ENCODE results near the gene GRID1.

Gene GRID1

GRCh38 chr10:86159797-86160196, 206.8 kb downstream of the GRID1 start:
- H3K4me1 Mint-ChIP-seq = no peaks in the 10 kb centered on the region
- ATAC-seq (no peak), DNase-seq (no peak)
- no peaks in the 10 kb centered on the region for H3K9me3 Mint-ChIP-seq
- peak overlapping the region in 1 of 2 donors; percentile 10 for H3K27ac Mint-ChIP-seq
- H3K4me3 Mint-ChIP-seq = no peak overlapping the region
- H3K27me3 Mint-ChIP-seq = peaks cover 8% of the 10 kb centered on the region

GRCh38 chr10:86155054-86155921, 211.3 kb downstream of the GRID1 start:
- H3K4me3 Mint-ChIP-seq = no peak overlapping the region
- H3K27me3 Mint-ChIP-seq = peaks cover 8% of the 10 kb centered on the region
- ATAC-seq (no peak), DNase-seq (no peak)
- peak overlapping the region in 1 of 2 donors; percentile 30 for H3K27ac Mint-ChIP-seq
- H3K4me1 Mint-ChIP-seq = no peaks in the 10 kb centered on the region
- no peaks in the 10 kb centered on the region for H3K9me3 Mint-ChIP-seq

GRCh38 chr10:86153751-86154150, 212.8 kb downstream of the GRID1 start:
- peaks cover 8% of the 10 kb centered on the region for H3K27me3 Mint-ChIP-seq
- no peaks in the 10 kb centered on the region for H3K4me1 Mint-ChIP-seq
- ATAC-seq (no peak), DNase-seq (no peak)
- no peak overlapping the region for H3K4me3 Mint-ChIP-seq
- H3K9me3 Mint-ChIP-seq = no peaks in the 10 kb centered on the region
- no peak overlapping the region for H3K27ac Mint-ChIP-seq

GRCh38 chr10:86152911-86153310, 213.7 kb downstream of the GRID1 start:
- no peak for ATAC-seq
- Mint-ChIP-seq H3K27ac (no peak overlapping the region), H3K27me3 (peaks cover 8% of the 10 kb centered on the region), H3K4me3 (no peak overlapping the region), H3K9me3 (no peaks in the 10 kb centered on the region), H3K4me1 (no peaks in the 10 kb centered on the region)
- DNase-seq = no peak

- no peaks in the 10 kb centered on the region for H3K4me1 Mint-ChIP-seq
- no peak overlapping the region for H3K27ac Mint-ChIP-seq
- peaks cover 8% of the 10 kb centered on the region for H3K27me3 Mint-ChIP-seq
- ATAC-seq = no peak
- no peak overlapping the region for H3K4me3 Mint-ChIP-seq
- no peak for DNase-seq
- no peaks in the 10 kb centered on the region for H3K9me3 Mint-ChIP-seq
Measured at GRCh38 chr10:86152354-86152753, 214.2 kb downstream of the GRID1 start.

- Mint-ChIP-seq H3K4me3 (no peak overlapping the region), H3K27me3 (peaks cover 13% of the 10 kb centered on the region), H3K9me3 (no peaks in the 10 kb centered on the region), H3K27ac (no peak overlapping the region), H3K4me1 (no peaks in the 10 kb centered on the region)
- no peak for DNase-seq
- peak; percentile 21 for ATAC-seq
Measured at GRCh38 chr10:86151613-86152012, 215.0 kb downstream of the GRID1 start.

GRCh38 chr10:86149257-86149656, 217.3 kb downstream of the GRID1 start:
- no peak for DNase-seq
- H3K9me3 Mint-ChIP-seq = no peaks in the 10 kb centered on the region
- peaks cover 7% of the 10 kb centered on the region for H3K27me3 Mint-ChIP-seq
- H3K4me1 Mint-ChIP-seq = no peaks in the 10 kb centered on the region
- no peak for ATAC-seq
- no peak overlapping the region for H3K27ac Mint-ChIP-seq
- H3K4me3 Mint-ChIP-seq = no peak overlapping the region

GRCh38 chr10:86148117-86148516, 218.5 kb downstream of the GRID1 start:
- peaks cover 7% of the 10 kb centered on the region for H3K27me3 Mint-ChIP-seq
- H3K4me3 Mint-ChIP-seq = no peak overlapping the region
- H3K4me1 Mint-ChIP-seq = no peaks in the 10 kb centered on the region
- DNase-seq (no peak), ATAC-seq (no peak)
- no peak overlapping the region for H3K27ac Mint-ChIP-seq
- H3K9me3 Mint-ChIP-seq = no peaks in the 10 kb centered on the region

GRCh38 chr10:86144301-86144700, 222.3 kb downstream of the GRID1 start:
- H3K4me1 Mint-ChIP-seq = no peaks in the 10 kb centered on the region
- no peak for ATAC-seq

GRCh38 chr10:86141896-86142295, 224.7 kb downstream of the GRID1 start:
- no peaks in the 10 kb centered on the region for H3K9me3 Mint-ChIP-seq
- ATAC-seq = no peak
- no peaks in the 10 kb centered on the region for H3K4me1 Mint-ChIP-seq
- no peak for DNase-seq
- no peak overlapping the region for H3K27ac Mint-ChIP-seq
- no peak overlapping the region for H3K4me3 Mint-ChIP-seq
- H3K27me3 Mint-ChIP-seq = peaks cover 5% of the 10 kb centered on the region

More at GRCh38 chr10:86144301-86144700, 222.3 kb downstream of the GRID1 start:
- H3K27ac Mint-ChIP-seq = no peak overlapping the region
- DNase-seq = no peak
- no peak overlapping the region for H3K4me3 Mint-ChIP-seq
- H3K9me3 Mint-ChIP-seq = no peaks in the 10 kb centered on the region
- peaks cover 7% of the 10 kb centered on the region for H3K27me3 Mint-ChIP-seq

GRCh38 chr10:86139066-86139657, 227.4 kb downstream of the GRID1 start:
- ATAC-seq (peak; percentile 30), DNase-seq (peak; percentile 22 to 28)
- H3K9me3 Mint-ChIP-seq = no peaks in the 10 kb centered on the region
- H3K27me3 Mint-ChIP-seq = no peaks in the 10 kb centered on the region
- no peaks in the 10 kb centered on the region for H3K4me1 Mint-ChIP-seq
- H3K27ac Mint-ChIP-seq = no peak overlapping the region
- no peak overlapping the region for H3K4me3 Mint-ChIP-seq

GRCh38 chr10:86138551-86139065, 228.0 kb downstream of the GRID1 start:
- DNase-seq (no peak), ATAC-seq (no peak)
- H3K27ac Mint-ChIP-seq = no peak overlapping the region
- H3K9me3 Mint-ChIP-seq = no peaks in the 10 kb centered on the region
- H3K4me1 Mint-ChIP-seq = no peaks in the 10 kb centered on the region
- H3K4me3 Mint-ChIP-seq = no peak overlapping the region
- H3K27me3 Mint-ChIP-seq = no peaks in the 10 kb centered on the region

- DNase-seq = no peak
- no peak for ATAC-seq
- H3K9me3 Mint-ChIP-seq = no peaks in the 10 kb centered on the region
- no peaks in the 10 kb centered on the region for H3K4me1 Mint-ChIP-seq
- no peaks in the 10 kb centered on the region for H3K27me3 Mint-ChIP-seq
- no peak overlapping the region for H3K27ac Mint-ChIP-seq
- no peak overlapping the region for H3K4me3 Mint-ChIP-seq
Measured at GRCh38 chr10:86137561-86137960, 229.0 kb downstream of the GRID1 start.

- Mint-ChIP-seq H3K27ac (no peak overlapping the region), H3K9me3 (no peaks in the 10 kb centered on the region), H3K4me1 (no peaks in the 10 kb centered on the region), H3K4me3 (no peak overlapping the region), H3K27me3 (no peaks in the 10 kb centered on the region)
- ATAC-seq = no peak
- no peak for DNase-seq
Measured at GRCh38 chr10:86136934-86137333, 229.7 kb downstream of the GRID1 start.

GRCh38 chr10:86135191-86135590, 231.4 kb downstream of the GRID1 start:
- Mint-ChIP-seq H3K27ac (no peak overlapping the region), H3K4me1 (no peaks in the 10 kb centered on the region), H3K27me3 (no peaks in the 10 kb centered on the region), H3K9me3 (no peaks in the 10 kb centered on the region), H3K4me3 (no peak overlapping the region)
- DNase-seq (no peak), ATAC-seq (no peak)

GRCh38 chr10:86130737-86131475, 235.7 kb downstream of the GRID1 start:
- Mint-ChIP-seq H3K27ac (no peak overlapping the region), H3K4me1 (no peaks in the 10 kb centered on the region), H3K27me3 (peaks cover 15% of the 10 kb centered on the region), H3K9me3 (no peaks in the 10 kb centered on the region), H3K4me3 (no peak overlapping the region)
- ATAC-seq = no peak
- DNase-seq = no peak
